Sciatic nerve (tissue), 2 donors: ENCODE results near the gene LAIR1. TPM values are rescaled to one million over a fixed set of nuclear protein-coding genes. Genes with fewer than 3 reads are reported as not detected.
"Not testable (repeated sequence)": the region's sequence is repeated elsewhere in the genome, so short reads cannot be mapped to it uniquely, and the experiment has no call there.

ENCODE experiments used
- ATAC-seq: fragments of 200-7000 bp; cut with Tn5 transposase; one replicate; pipeline ENCODE4 v1.9.1; 2020; ENCODE audit warnings: mild to moderate bottlenecking, moderate library complexity
- DNase-seq: peaks from one replicate; pipeline ENCODE4 v3.0.0-alpha.2; 2020; ENCODE audit warnings: low spot score
- intact Hi-C: fragments of 100-400 bp; cut with DNase I; formaldehyde crosslinking; loops from one replicate; pipeline ENCODE4 v1.14.2; 2022
- total RNA-seq: library from RNA; stranded (reverse); fragmentation: NEBNext Ultra II Directional; extraction: Animal tissue kit (Norgen Biotek cat#: 25700); gene quantifications from one replicate; pipeline ENCODE4 v1.2.1, GENCODE V29; 2021
- donor health status: DM: no; HTN: no; CAD: no.
- donor health status: DM: no; HTN: no; CAD: no.

The LAIR1 gene
- total RNA-seq, result 44.7 TPM

GRCh38 chr19:54364775-54365257 lies at the start of gene LAIR1:
Gene LAIR1, minus strand, starts transcription at chr19:54364931. Its CDS starts 127 bp downstream, at chr19:54364804.
- peak; percentile 78 for ATAC-seq
- intact Hi-C loops, result no loop called here
- DNase-seq, result no peak

GRCh38 chr19:54414156-54414555 lies 49.4 kb upstream of the LAIR1 start:
- intact Hi-C loops, result loop anchor here (1.0 kb wide), 1 partner anchor 41 kb away; no protein-coding TSS in a partner anchor
- ATAC-seq (no peak), DNase-seq (no peak)

- intact Hi-C loops, result no loop called here
- ATAC-seq (no peak), DNase-seq (no peak)
Measured at GRCh38 chr19:54412877-54413276, 48.1 kb upstream of the LAIR1 start.

- intact Hi-C loops, result no loop called here
- DNase-seq (no peak), ATAC-seq (no peak)
Measured at GRCh38 chr19:54411033-54411432, 46.3 kb upstream of the LAIR1 start.

GRCh38 chr19:54408456-54409026 lies 43.8 kb upstream of the LAIR1 start:
- ATAC-seq (no peak), DNase-seq (no peak)
- intact Hi-C loops, result no loop called here

GRCh38 chr19:54407780-54408179 lies 43.0 kb upstream of the LAIR1 start:
- intact Hi-C loops, result no loop called here
- DNase-seq (no peak), ATAC-seq (no peak)

- ATAC-seq, result no peak
- intact Hi-C loops, result no loop called here
Measured at GRCh38 chr19:54405628-54406027, 40.9 kb upstream of the LAIR1 start.

GRCh38 chr19:54403054-54403453 lies 38.3 kb upstream of the LAIR1 start:
- intact Hi-C loops, result no loop called here
- DNase-seq (no peak), ATAC-seq (no peak)

More at GRCh38 chr19:54405628-54406027, 40.9 kb upstream of the LAIR1 start:
- no peak for DNase-seq

GRCh38 chr19:54400913-54401312 lies 36.2 kb upstream of the LAIR1 start:
- intact Hi-C loops, result no loop called here
- DNase-seq, result no peak
- ATAC-seq, result no peak

GRCh38 chr19:54399189-54399588 lies 34.5 kb upstream of the LAIR1 start:
- ATAC-seq (no peak), DNase-seq (no peak)
- intact Hi-C loops, result no loop called here

GRCh38 chr19:54395685-54396084 lies 31.0 kb upstream of the LAIR1 start:
- no peak for ATAC-seq
- intact Hi-C loops, result no loop called here
- DNase-seq, result no peak

- intact Hi-C loops, result no loop called here
- DNase-seq (no peak), ATAC-seq (peak; percentile 32)
Measured at GRCh38 chr19:54393381-54393780, 28.6 kb upstream of the LAIR1 start.

GRCh38 chr19:54392105-54392504 lies 27.4 kb upstream of the LAIR1 start:
- DNase-seq, result no peak
- no peak for ATAC-seq
- intact Hi-C loops, result no loop called here

- intact Hi-C loops, result no loop called here
- DNase-seq (no peak), ATAC-seq (no peak)
Measured at GRCh38 chr19:54391589-54392061, 26.9 kb upstream of the LAIR1 start.

GRCh38 chr19:54390942-54391577 lies 26.3 kb upstream of the LAIR1 start:
- DNase-seq, result peak; percentile 67
- intact Hi-C loops, result no loop called here
- ATAC-seq, result no peak

- peak; percentile 42 for ATAC-seq
- intact Hi-C loops, result no loop called here
- DNase-seq, result no peak
Measured at GRCh38 chr19:54389553-54389952, 24.8 kb upstream of the LAIR1 start.

- DNase-seq (no peak), ATAC-seq (no peak)
- intact Hi-C loops, result no loop called here
Measured at GRCh38 chr19:54388802-54389139, 24.0 kb upstream of the LAIR1 start.

GRCh38 chr19:54387991-54388801 lies 23.5 kb upstream of the LAIR1 start:
- no peak for DNase-seq
- intact Hi-C loops, result no loop called here
- ATAC-seq, result peak; percentile 52

- no peak for DNase-seq
- intact Hi-C loops, result no loop called here
- ATAC-seq, result no peak
Measured at GRCh38 chr19:54383330-54383729, 18.6 kb upstream of the LAIR1 start.

- ATAC-seq, intact Hi-C loops, DNase-seq: not testable (repeated sequence)
Measured at GRCh38 chr19:54382041-54382440, 17.3 kb upstream of the LAIR1 start.
